RWPE1 (cell line): ENCODE data around the gene ATP2B2.

Experiments used
- CTCF ChIA-PET: fragments of 350-600 bp; sonication (Branson Sonifier 250); formaldehyde crosslinking; extraction: SDS; loops from one replicate; lab custom pipeline; 2021; lab: Yijun Ruan, JAX
- POLR2A ChIA-PET: fragments of 400-600 bp; formaldehyde crosslinking; extraction: SDS; loops from one replicate; lab custom pipeline; 2020; ENCODE audit warnings: antibody characterized with exemption; ENCODE audit not compliant: low non-redundant PET; lab: Yijun Ruan, JAX
- DNase-seq: peaks from one replicate; pipeline ENCODE4 v3.0.0; 2012; ENCODE audit warnings: low spot score
- H3K27ac ChIP-seq: fragments of 450-650 bp; 2 replicates; pipeline ENCODE4 v1.5.1; 2017
- CTCF ChIP-seq: fragments of 450-650 bp; conservative IDR thresholded peaks from 2 replicates; pipeline ENCODE4 v1.5.1; 2017; ENCODE audit warnings: low read depth, mild to moderate bottlenecking

ATP2B2 gene

GRCh38 chr3:10285272-10286132 lies 219.9 kb downstream of the ATP2B2 start:
- POLR2A ChIA-PET = no interaction called here
- CTCF ChIA-PET = no interaction called here
- DNase-seq = no peak
- no peak overlapping the region for H3K27ac ChIP-seq
- TF ChIP-seq CTCF = no peak

GRCh38 chr3:10284496-10284895 lies 220.9 kb downstream of the ATP2B2 start:
- no peak overlapping the region for H3K27ac ChIP-seq
- POLR2A ChIA-PET = no interaction called here
- DNase-seq = no peak
- no peak for TF ChIP-seq CTCF
- CTCF ChIA-PET = no interaction called here

GRCh38 chr3:10283638-10284037 lies 221.7 kb downstream of the ATP2B2 start:
- ChIA-PET POLR2A (no interaction called here), CTCF (no interaction called here)
- no peak for DNase-seq

GRCh38 chr3:10281951-10282350 lies 223.4 kb downstream of the ATP2B2 start:
- DNase-seq = no peak
- POLR2A ChIA-PET = no interaction called here
- CTCF ChIA-PET = no interaction called here

More at GRCh38 chr3:10283638-10284037, 221.7 kb downstream of the ATP2B2 start:
- 0 out of 2 replicates have a peak overlapping the region, but pooled peaks have one; percentile 3 for H3K27ac ChIP-seq
- no peak for TF ChIP-seq CTCF

GRCh38 chr3:10280571-10280970 lies 224.8 kb downstream of the ATP2B2 start:
- POLR2A ChIA-PET = no interaction called here
- no peak for TF ChIP-seq CTCF
- no peak overlapping the region for H3K27ac ChIP-seq
- CTCF ChIA-PET = interaction anchor here (0.6 to 1.3 kb wide), 2 partner anchors 22 to 253 kb away, joined by 3 read pairs; no protein-coding TSS in a partner anchor
- DNase-seq = no peak

More at GRCh38 chr3:10281951-10282350, 223.4 kb downstream of the ATP2B2 start:
- no peak for TF ChIP-seq CTCF
- H3K27ac ChIP-seq = no peak overlapping the region

GRCh38 chr3:10280177-10280529 lies 225.2 kb downstream of the ATP2B2 start:
- no peak overlapping the region for H3K27ac ChIP-seq
- no peak for DNase-seq
- POLR2A ChIA-PET = no interaction called here
- TF ChIP-seq CTCF = no peak
- CTCF ChIA-PET = interaction anchor here (1.3 kb wide), 1 partner anchor 253 kb away, joined by 3 read pairs; no protein-coding TSS in a partner anchor
